OCI-LY3 (cell line): Measurements from ENCODE around the gene AGBL3.
"Not testable (repeated sequence)": the region's sequence is repeated elsewhere in the genome, so short reads cannot be mapped to it uniquely, and the experiment has no call there.

Experiments used
- H2AFZ ChIP-seq: fragments of 200-600, 300-600 bp; shearing (Covaris generic); 2 replicates; pipeline ENCODE4 v1.6.0; 2014; ENCODE audit warnings: antibody characterized with exemption, low read depth, low read length
- H3K27ac ChIP-seq: fragments of 200-600, 300-600 bp; sonication (generic); 2 replicates; pipeline ENCODE4 v1.5.1; 2014; ENCODE audit warnings: mild to moderate bottlenecking, low read length, moderate library complexity, mixed read lengths
- H3K27me3 ChIP-seq: fragments of 200-600, 300-600 bp; sonication (generic); 2 replicates; pipeline ENCODE4 v1.6.1; 2014; ENCODE audit warnings: low read depth, low read length, mixed read lengths
- H3K36me3 ChIP-seq: fragments of 200-600, 300-600 bp; sonication (generic); replicated peaks from 2 replicates; pipeline ENCODE3; 2014; ENCODE audit warnings: low read depth, low read length, mixed read lengths
- H3K4me1 ChIP-seq: fragments of 300-600, 200-600 bp; sonication (generic); 2 replicates; pipeline ENCODE4 v1.6.1; 2014; ENCODE audit warnings: low read length, mixed read lengths
- H3K4me2 ChIP-seq: fragments of 200-600, 300-600 bp; sonication (generic); 2 replicates; pipeline ENCODE4 v1.6.1; 2014; ENCODE audit warnings: low read length, mixed read lengths
- H3K4me3 ChIP-seq: fragments of 300-600, 200-600 bp; sonication (generic); 2 replicates; pipeline ENCODE4 v1.5.1; 2014; ENCODE audit warnings: antibody characterized with exemption, mild to moderate bottlenecking, low read length, moderate library complexity
- H3K79me2 ChIP-seq: fragments of 300-600, 200-600 bp; shearing (Covaris generic); 2 replicates; pipeline ENCODE4 v1.6.1; 2014; ENCODE audit warnings: mild to moderate bottlenecking, low read length, mixed read lengths
- H3K9ac ChIP-seq: fragments of 300-600, 200-600 bp; shearing (Covaris generic); 2 replicates; pipeline ENCODE4 v1.6.0; 2014; ENCODE audit warnings: mild to moderate bottlenecking, low read length, moderate library complexity
- H3K9me3 ChIP-seq: fragments of 200-600, 300-600 bp; shearing (Covaris generic); 2 replicates; pipeline ENCODE4 v1.6.1; 2014; ENCODE audit warnings: low read length, mixed read lengths; ENCODE audit not compliant: insufficient read depth
- H4K20me1 ChIP-seq: fragments of 200-600, 300-600 bp; sonication (generic); 2 replicates; pipeline ENCODE4 v1.6.1; 2016; ENCODE audit warnings: low read length, mixed read lengths; ENCODE audit not compliant: insufficient read depth
- EZH2phosphoT487 ChIP-seq: fragments of 200-600 bp; shearing (Covaris generic); IDR thresholded peaks from 2 replicates; pipeline ENCODE4 v1.6.1; 2018; ENCODE audit warnings: antibody characterized with exemption, mixed run types, low read depth
- TF ChIP-seq, protein P1 (sequence below): fragments of 200-600, 300-600 bp; sonication (generic); IDR thresholded peaks from 2 replicates; pipeline ENCODE4 v1.5.1; 2014; ENCODE audit warnings: antibody characterized with exemption, low read length, low read depth

AGBL3 gene

DNA sequence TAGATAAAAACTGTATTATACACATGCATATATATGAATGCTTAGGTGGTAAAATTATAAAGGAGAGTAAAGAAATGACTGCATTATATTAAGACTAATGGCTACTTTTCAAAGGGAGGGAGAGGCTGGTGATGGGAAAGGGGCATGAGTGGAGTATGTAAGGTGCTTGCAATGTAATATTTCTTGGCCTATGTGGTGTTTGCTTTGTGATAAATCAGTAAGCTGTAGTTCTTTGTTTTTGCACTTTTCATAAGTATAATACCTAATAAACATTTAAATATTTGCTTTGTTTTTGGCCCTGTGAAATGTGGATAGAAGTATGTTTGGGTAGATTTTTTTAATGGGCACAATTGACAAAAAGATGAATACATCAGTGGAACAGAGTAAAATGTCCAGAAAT is 25.9 kb downstream of the AGBL3 start:
- TF ChIP-seq, protein P1, sequence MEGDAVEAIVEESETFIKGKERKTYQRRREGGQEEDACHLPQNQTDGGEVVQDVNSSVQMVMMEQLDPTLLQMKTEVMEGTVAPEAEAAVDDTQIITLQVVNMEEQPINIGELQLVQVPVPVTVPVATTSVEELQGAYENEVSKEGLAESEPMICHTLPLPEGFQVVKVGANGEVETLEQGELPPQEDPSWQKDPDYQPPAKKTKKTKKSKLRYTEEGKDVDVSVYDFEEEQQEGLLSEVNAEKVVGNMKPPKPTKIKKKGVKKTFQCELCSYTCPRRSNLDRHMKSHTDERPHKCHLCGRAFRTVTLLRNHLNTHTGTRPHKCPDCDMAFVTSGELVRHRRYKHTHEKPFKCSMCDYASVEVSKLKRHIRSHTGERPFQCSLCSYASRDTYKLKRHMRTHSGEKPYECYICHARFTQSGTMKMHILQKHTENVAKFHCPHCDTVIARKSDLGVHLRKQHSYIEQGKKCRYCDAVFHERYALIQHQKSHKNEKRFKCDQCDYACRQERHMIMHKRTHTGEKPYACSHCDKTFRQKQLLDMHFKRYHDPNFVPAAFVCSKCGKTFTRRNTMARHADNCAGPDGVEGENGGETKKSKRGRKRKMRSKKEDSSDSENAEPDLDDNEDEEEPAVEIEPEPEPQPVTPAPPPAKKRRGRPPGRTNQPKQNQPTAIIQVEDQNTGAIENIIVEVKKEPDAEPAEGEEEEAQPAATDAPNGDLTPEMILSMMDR: no peak
- TF ChIP-seq EZH2phosphoT487: no peak
- no peaks in the 10 kb centered on the region for H3K9me3 ChIP-seq
- no peaks in the 10 kb centered on the region for H3K27me3 ChIP-seq
- H3K9ac ChIP-seq: no peak overlapping the region
- no peaks in the 10 kb centered on the region for H3K4me1 ChIP-seq
- H2AFZ ChIP-seq: no peak overlapping the region
- no peaks in the 10 kb centered on the region for H3K36me3 ChIP-seq
- no peaks in the 10 kb centered on the region for H4K20me1 ChIP-seq
- no peaks in the 10 kb centered on the region for H3K79me2 ChIP-seq
- no peak overlapping the region for H3K27ac ChIP-seq
- no peak overlapping the region for H3K4me3 ChIP-seq
- no peak overlapping the region for H3K4me2 ChIP-seq

DNA sequence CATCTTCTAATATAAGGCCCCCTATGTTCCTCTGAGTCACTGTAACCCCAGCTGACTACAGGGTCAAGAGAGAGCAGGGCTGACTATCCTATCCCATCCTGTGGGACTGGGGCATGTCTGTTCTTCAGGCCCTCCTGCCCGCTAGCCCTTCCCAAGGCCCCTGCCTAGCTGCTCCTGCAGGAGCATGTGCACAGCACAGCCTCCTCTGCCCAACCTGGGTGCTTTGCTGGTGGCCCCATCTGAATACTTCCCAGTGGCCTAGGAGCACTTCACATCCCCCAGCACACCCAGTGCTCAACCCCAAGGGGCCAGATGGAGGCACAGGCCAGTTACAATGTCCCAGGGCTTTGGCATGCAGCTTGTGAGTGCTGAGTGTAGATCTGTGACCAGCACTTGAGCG is 37.3 kb downstream of the AGBL3 start:
- Histone ChIP-seq H2AFZ (no peak overlapping the region), H3K9ac (no peak overlapping the region), H4K20me1 (no peaks in the 10 kb centered on the region), H3K4me1 (no peaks in the 10 kb centered on the region), H3K4me3 (no peak overlapping the region), H3K4me2 (no peak overlapping the region), H3K9me3 (no peaks in the 10 kb centered on the region), H3K36me3 (no peaks in the 10 kb centered on the region), H3K79me2 (no peaks in the 10 kb centered on the region), H3K27me3 (no peaks in the 10 kb centered on the region), H3K27ac (no peak overlapping the region)
- TF ChIP-seq, protein P1: no peak
- TF ChIP-seq EZH2phosphoT487: no peak

DNA sequence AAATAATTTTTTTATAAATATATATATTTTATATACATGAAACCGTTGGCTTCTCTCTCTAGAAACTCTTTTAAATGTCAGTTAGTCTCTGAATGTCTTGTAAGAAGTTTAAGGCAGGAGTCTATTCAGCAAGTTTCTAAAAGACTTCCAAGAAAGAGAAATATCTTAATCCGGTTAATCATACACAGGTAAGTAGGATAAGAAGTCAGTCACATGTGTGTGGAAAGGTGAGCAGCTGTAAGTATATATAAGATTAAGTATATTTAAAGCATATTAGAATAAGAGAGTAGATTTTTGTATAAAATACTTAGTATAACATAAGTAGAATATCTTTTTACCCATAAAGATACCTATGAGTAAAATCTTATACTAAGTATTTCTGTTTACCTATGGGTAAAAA is 48.9 kb downstream of the AGBL3 start:
- H3K4me2 ChIP-seq: no peak overlapping the region
- H3K9ac ChIP-seq: no peak overlapping the region
- H4K20me1 ChIP-seq: no peaks in the 10 kb centered on the region
- H3K4me3 ChIP-seq: no peak overlapping the region
- no peaks in the 10 kb centered on the region for H3K36me3 ChIP-seq
- H2AFZ ChIP-seq: no peak overlapping the region
- H3K9me3 ChIP-seq: no peaks in the 10 kb centered on the region
- H3K4me1 ChIP-seq: no peaks in the 10 kb centered on the region
- TF ChIP-seq, protein P1: no peak
- TF ChIP-seq EZH2phosphoT487: no peak
- no peak overlapping the region for H3K27ac ChIP-seq
- no peaks in the 10 kb centered on the region for H3K27me3 ChIP-seq
- H3K79me2 ChIP-seq: no peaks in the 10 kb centered on the region

DNA sequence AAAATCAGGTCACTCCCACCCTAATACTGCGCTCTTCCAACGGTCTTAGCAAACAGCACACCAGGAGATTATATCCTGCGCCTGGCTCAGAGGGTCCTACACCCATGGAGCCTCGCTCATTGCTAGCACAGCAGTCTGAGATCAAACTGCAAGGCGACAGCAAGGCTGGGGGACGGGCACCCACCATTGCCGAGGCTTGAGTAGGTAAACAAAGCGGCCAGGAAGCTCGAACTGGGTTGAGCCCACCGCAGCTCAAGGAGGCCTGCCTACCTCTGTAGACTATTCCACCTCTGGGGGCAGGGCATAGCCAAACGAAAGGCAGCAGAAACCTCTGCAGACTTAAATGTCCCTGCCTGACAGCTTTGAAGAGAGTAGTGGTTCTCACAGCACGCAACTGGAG is 80.7 kb downstream of the AGBL3 start:
- not testable (repeated sequence) for H3K27me3 ChIP-seq, H3K4me2 ChIP-seq, H3K27ac ChIP-seq, H3K9ac ChIP-seq, H3K36me3 ChIP-seq, H3K4me3 ChIP-seq, H2AFZ ChIP-seq, H3K4me1 ChIP-seq, H3K79me2 ChIP-seq, H3K9me3 ChIP-seq, H4K20me1 ChIP-seq

DNA sequence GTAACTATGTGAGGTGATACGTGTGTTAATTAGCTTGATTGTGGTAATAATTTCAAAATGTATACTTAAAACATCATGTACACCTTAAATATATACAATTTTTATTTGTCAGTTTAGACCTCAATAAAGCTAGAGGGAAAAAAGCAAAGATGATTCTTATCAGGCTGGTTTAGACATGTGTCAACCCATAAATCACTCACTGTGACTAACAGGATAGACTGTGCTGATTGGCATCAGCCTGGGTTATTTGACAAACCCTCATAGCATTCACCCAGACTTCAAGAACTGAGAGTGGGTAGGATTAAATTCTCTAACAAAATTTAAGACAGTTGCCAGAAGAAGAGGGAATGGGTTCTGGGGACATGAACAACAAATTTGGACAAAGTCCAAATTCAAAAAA is 87.8 kb downstream of the AGBL3 start:
- H3K9me3 ChIP-seq: no peaks in the 10 kb centered on the region
- no peak overlapping the region for H2AFZ ChIP-seq
- H3K27ac ChIP-seq: no peak overlapping the region
- H3K4me1 ChIP-seq: no peaks in the 10 kb centered on the region
- peaks cover 33% of the 10 kb centered on the region for H3K27me3 ChIP-seq
- H4K20me1 ChIP-seq: no peaks in the 10 kb centered on the region
- H3K9ac ChIP-seq: no peak overlapping the region
- TF ChIP-seq, protein P1: no peak
- TF ChIP-seq EZH2phosphoT487: no peak
- no peaks in the 10 kb centered on the region for H3K36me3 ChIP-seq
- no peaks in the 10 kb centered on the region for H3K79me2 ChIP-seq
- no peak overlapping the region for H3K4me2 ChIP-seq
- no peak overlapping the region for H3K4me3 ChIP-seq
